ENCODE results near the gene CLCN3. TPM values are rescaled to one million over a fixed set of nuclear protein-coding genes. Genes with fewer than 3 reads are reported as not detected.

Gene CLCN3
- total RNA-seq, 1 experiment from 2014 or later, result 63.0 TPM

- intact Hi-C loops (cut with micrococcal nuclease; ENCODE audit: unreplicated experiment), result loop anchor here (2.0 to 10.0 kb wide), 7 partner anchors 100 to 472 kb away; partner anchors contain the start of genes AADAT, HPF1 and MFAP3L
- Histone ChIP-seq H3K27me3 (replicated peaks; ENCODE audit: insufficient read depth, low read depth, low read length, poor library complexity) (no peaks in the 10 kb centered on the region), H3K27ac (ENCODE audit: low read depth, low read length, poor library complexity, severe bottlenecking) (no peak overlapping the region), H3K9me3 (ENCODE audit: low read depth, low read length, poor library complexity, severe bottlenecking) (no peaks in the 10 kb centered on the region), H3K4me1 (ENCODE audit: insufficient read depth, low read length, poor library complexity, severe bottlenecking) (peaks cover 8% of the 10 kb centered on the region), H3K4me3 (ENCODE audit: low read depth, low read length, poor library complexity, severe bottlenecking) (peak overlapping the region; percentile 88), H3K36me3 (ENCODE audit: insufficient read depth, low read length, poor library complexity, severe bottlenecking) (no peaks in the 10 kb centered on the region)
- DNase-seq (ENCODE audit: low spot score), result peak; percentile 90
- CTCF ChIA-PET, result interaction anchor here (0.6 to 2.2 kb wide), 8 partner anchors 45 to 524 kb away, joined by 3 to 13 read pairs (median 6); no protein-coding TSS in a partner anchor
- no TSS peak for BruUV-seq (replicated peaks)
- TF ChIP-seq EZH2 (IDR thresholded peaks at IDR 0.05; ENCODE audit: borderline replicate concordance, low read depth, low read length, poor library complexity, severe bottlenecking) (no peak), CTCF (conservative IDR thresholded peaks at IDR 0.05; ENCODE audit: low read depth, low read length) (peak; percentile 88)
- POLR2A ChIA-PET (ENCODE audit: low non-redundant PET), result no interaction called here
Measured at GRCh38 chr4:169612871-169613859, 7.2 kb upstream of the CLCN3 start.

- intact Hi-C loops (cut with micrococcal nuclease; ENCODE audit: unreplicated experiment), result loop anchor here (10.0 kb wide), 3 partner anchors 139 to 469 kb away; partner anchors contain the start of genes AADAT and HPF1
- BruUV-seq (replicated peaks), result no TSS peak
Measured at GRCh38 chr4:169615467-169616106, 4.8 kb upstream of the CLCN3 start.

More at GRCh38 chr4:169615467-169616106, 4.8 kb upstream of the CLCN3 start:
- DNase-seq (ENCODE audit: low spot score), result no peak
- H3K4me1 ChIP-seq (ENCODE audit: insufficient read depth, low read length, poor library complexity, severe bottlenecking), result peaks cover 6% of the 10 kb centered on the region
- H3K36me3 ChIP-seq (ENCODE audit: insufficient read depth, low read length, poor library complexity, severe bottlenecking), result no peaks in the 10 kb centered on the region
- no peaks in the 10 kb centered on the region for H3K9me3 ChIP-seq (ENCODE audit: low read depth, low read length, poor library complexity, severe bottlenecking)
- ChIA-PET CTCF (no interaction called here), POLR2A (ENCODE audit: low non-redundant PET) (no interaction called here)
- H3K27me3 ChIP-seq (replicated peaks; ENCODE audit: insufficient read depth, low read depth, low read length, poor library complexity), result no peaks in the 10 kb centered on the region
- TF ChIP-seq EZH2 (IDR thresholded peaks at IDR 0.05; ENCODE audit: borderline replicate concordance, low read depth, low read length, poor library complexity, severe bottlenecking) (no peak), CTCF (conservative IDR thresholded peaks at IDR 0.05; ENCODE audit: low read depth, low read length) (no peak)
- H3K4me3 ChIP-seq (ENCODE audit: low read depth, low read length, poor library complexity, severe bottlenecking), result no peak overlapping the region
- H3K27ac ChIP-seq (ENCODE audit: low read depth, low read length, poor library complexity, severe bottlenecking), result no peak overlapping the region
